MM.1S (cell line): ENCODE results near the gene TRAM2.

Experiments
- DNase-seq: peaks from one replicate; pipeline ENCODE4 v3.0.0-alpha.2; 2015
- H2AFZ ChIP-seq: fragments of 300-600 bp; sonication (generic); 2 replicates; pipeline ENCODE4 v1.6.0; 2016; ENCODE audit warnings: antibody characterized with exemption, low read length
- H3F3A ChIP-seq: fragments of 300-600 bp; sonication (generic); 2 replicates; pipeline ENCODE4 v1.6.1; 2016; ENCODE audit warnings: mild to moderate bottlenecking, antibody characterized with exemption, low read length, moderate library complexity, mixed read lengths; ENCODE audit not compliant: insufficient read depth
- H3K27ac ChIP-seq: fragments of 300-600 bp; sonication (generic); 2 replicates; pipeline ENCODE4 v1.5.1; 2016; ENCODE audit warnings: mild to moderate bottlenecking, low read length
- H3K27me3 ChIP-seq: fragments of 300-600 bp; sonication (generic); replicated peaks from 2 replicates; pipeline ENCODE4 v1.6.0; 2016; ENCODE audit warnings: low read length; ENCODE audit not compliant: insufficient read depth
- H3K36me3 ChIP-seq: fragments of 300-600 bp; sonication (generic); replicated peaks from 2 replicates; pipeline ENCODE4 v1.6.1; 2016; ENCODE audit warnings: mild to moderate bottlenecking, low read length, mixed read lengths; ENCODE audit not compliant: insufficient read depth
- H3K4me1 ChIP-seq: fragments of 300-600 bp; sonication (generic); 2 replicates; pipeline ENCODE4 v1.6.1; 2016; ENCODE audit warnings: low read length, mixed read lengths
- H3K4me2 ChIP-seq: fragments of 300-600 bp; sonication (generic); 2 replicates; pipeline ENCODE4 v1.6.0; 2016; ENCODE audit warnings: low read depth, low read length
- H3K4me3 ChIP-seq: fragments of 300-600 bp; sonication (generic); 2 replicates; pipeline ENCODE4 v1.5.1; 2016; ENCODE audit warnings: low read length, mixed read lengths
- H3K79me2 ChIP-seq: fragments of 300-600 bp; sonication (generic); 2 replicates; pipeline ENCODE4 v1.6.1; 2016; ENCODE audit warnings: mixed run types, low read length, mixed read lengths
- H3K9ac ChIP-seq: fragments of 300-600 bp; sonication (generic); 2 replicates; pipeline ENCODE4 v1.6.1; 2016; ENCODE audit warnings: low read length, mixed read lengths
- H3K9me2 ChIP-seq: fragments of 300-600 bp; sonication (generic); replicated peaks from 2 replicates; pipeline ENCODE4 v1.6.1; 2016; ENCODE audit warnings: mild to moderate bottlenecking, low read length, mixed read lengths; ENCODE audit not compliant: insufficient read depth
- H3K9me3 ChIP-seq: fragments of 300-600 bp; sonication (generic); replicated peaks from 2 replicates; pipeline ENCODE4 v1.6.1; 2016; ENCODE audit warnings: mild to moderate bottlenecking, low read length, mixed read lengths; ENCODE audit not compliant: insufficient read depth
- H4K20me1 ChIP-seq: fragments of 300-600 bp; sonication (generic); 2 replicates; pipeline ENCODE4 v1.6.1; 2016; ENCODE audit warnings: mild to moderate bottlenecking, low read length, moderate library complexity, mixed read lengths; ENCODE audit not compliant: insufficient read depth
- EZH2 ChIP-seq: fragments of 300-600 bp; sonication (generic); optimal IDR thresholded peaks from 2 replicates; pipeline ENCODE3; 2017; ENCODE audit warnings: low read depth, mild to moderate bottlenecking, antibody characterized with exemption, low read length, mixed read lengths
- EZH2phosphoT487 ChIP-seq: fragments of 300-600 bp; sonication (generic); IDR thresholded peaks from 2 replicates; pipeline ENCODE4 v1.6.1; 2018; ENCODE audit warnings: antibody characterized with exemption, low read length
- TF ChIP-seq, protein P1 (sequence below): fragments of 300-600 bp; sonication (generic); IDR thresholded peaks from 2 replicates; pipeline ENCODE4 v1.5.1; 2016; ENCODE audit warnings: antibody characterized with exemption, low read length, mixed read lengths

Gene TRAM2

DNA sequence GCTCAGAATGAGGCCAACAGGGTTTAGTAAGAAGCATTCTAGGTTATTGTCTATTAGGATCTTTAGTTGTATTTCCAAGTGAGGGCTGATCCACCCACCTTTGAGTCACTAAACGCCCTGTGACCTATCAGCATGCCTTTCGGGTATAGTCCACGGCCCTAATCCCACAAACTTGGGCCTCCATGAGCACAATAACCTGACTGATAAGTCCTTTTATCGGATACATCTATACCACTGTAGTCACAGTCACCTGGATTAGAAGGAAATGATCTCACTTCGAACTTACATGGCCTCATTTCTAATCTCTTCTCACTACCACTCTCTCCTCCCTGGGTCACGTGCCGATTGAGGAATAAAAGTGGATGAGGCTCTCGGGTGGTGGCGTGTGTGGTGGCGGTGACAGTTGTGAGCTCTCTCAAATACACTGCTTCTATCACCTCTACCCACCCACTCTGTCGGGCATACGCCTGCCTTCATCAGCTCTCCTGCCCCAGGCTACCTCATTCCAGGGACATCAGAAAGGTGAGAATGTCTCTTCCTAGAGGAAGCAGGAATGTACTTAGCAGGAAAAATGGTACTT is 65.2 kb downstream of the TRAM2 start:
- H3K36me3 ChIP-seq, result peaks cover 58% of the 10 kb centered on the region
- 0 out of 2 replicates have a peak, but pooled peaks cover 2% of the 10 kb centered on the region for H3K4me1 ChIP-seq
- H3K4me2 ChIP-seq, result no peak overlapping the region
- peaks cover 11% of the 10 kb centered on the region; the same call in 1 of the 2 replicates for H3F3A ChIP-seq
- H3K9me2 ChIP-seq, result no peaks in the 10 kb centered on the region
- no peak overlapping the region for H3K4me3 ChIP-seq
- peaks cover 93% of the 10 kb centered on the region for H3K79me2 ChIP-seq
- H4K20me1 ChIP-seq, result no peaks in the 10 kb centered on the region
- TF ChIP-seq EZH2 (no peak), EZH2phosphoT487 (no peak)
- TF ChIP-seq, protein P1, sequence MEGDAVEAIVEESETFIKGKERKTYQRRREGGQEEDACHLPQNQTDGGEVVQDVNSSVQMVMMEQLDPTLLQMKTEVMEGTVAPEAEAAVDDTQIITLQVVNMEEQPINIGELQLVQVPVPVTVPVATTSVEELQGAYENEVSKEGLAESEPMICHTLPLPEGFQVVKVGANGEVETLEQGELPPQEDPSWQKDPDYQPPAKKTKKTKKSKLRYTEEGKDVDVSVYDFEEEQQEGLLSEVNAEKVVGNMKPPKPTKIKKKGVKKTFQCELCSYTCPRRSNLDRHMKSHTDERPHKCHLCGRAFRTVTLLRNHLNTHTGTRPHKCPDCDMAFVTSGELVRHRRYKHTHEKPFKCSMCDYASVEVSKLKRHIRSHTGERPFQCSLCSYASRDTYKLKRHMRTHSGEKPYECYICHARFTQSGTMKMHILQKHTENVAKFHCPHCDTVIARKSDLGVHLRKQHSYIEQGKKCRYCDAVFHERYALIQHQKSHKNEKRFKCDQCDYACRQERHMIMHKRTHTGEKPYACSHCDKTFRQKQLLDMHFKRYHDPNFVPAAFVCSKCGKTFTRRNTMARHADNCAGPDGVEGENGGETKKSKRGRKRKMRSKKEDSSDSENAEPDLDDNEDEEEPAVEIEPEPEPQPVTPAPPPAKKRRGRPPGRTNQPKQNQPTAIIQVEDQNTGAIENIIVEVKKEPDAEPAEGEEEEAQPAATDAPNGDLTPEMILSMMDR, result no peak
- no peak overlapping the region for H3K9ac ChIP-seq
- DNase-seq, result no peak
- no peaks in the 10 kb centered on the region for H3K27me3 ChIP-seq
- no peak overlapping the region for H3K27ac ChIP-seq
- no peaks in the 10 kb centered on the region for H3K9me3 ChIP-seq
- no peak overlapping the region for H2AFZ ChIP-seq

DNA sequence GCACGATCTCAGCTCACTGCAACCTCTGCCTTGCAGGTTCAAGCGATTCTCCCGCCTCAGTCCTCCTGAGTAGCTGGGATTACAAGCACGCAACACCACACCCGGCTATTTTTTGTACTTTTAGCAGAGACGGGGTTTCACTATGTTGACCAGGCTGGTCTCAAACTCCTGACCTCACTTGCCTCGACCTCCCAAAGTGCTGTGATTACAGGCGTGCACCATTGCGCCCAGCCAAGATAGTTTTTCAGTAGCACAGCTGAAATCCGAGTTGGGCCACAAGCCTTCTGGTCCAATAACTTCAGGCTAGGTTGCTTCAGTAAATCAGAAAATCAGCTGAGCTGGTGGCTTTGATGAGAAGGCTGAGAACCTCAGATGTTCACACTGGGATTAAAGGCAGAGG is 65.7 kb downstream of the TRAM2 start:
- Histone ChIP-seq H3F3A (peaks cover 11% of the 10 kb centered on the region; the same call in 1 of the 2 replicates), H2AFZ (no peak overlapping the region), H3K36me3 (peaks cover 58% of the 10 kb centered on the region), H3K9me2 (no peaks in the 10 kb centered on the region), H4K20me1 (no peaks in the 10 kb centered on the region), H3K9ac (no peak overlapping the region), H3K27ac (no peak overlapping the region), H3K27me3 (no peaks in the 10 kb centered on the region), H3K4me3 (no peak overlapping the region), H3K79me2 (peaks cover 93% of the 10 kb centered on the region), H3K9me3 (no peaks in the 10 kb centered on the region), H3K4me1 (no peaks in the 10 kb centered on the region), H3K4me2 (no peak overlapping the region)
- TF ChIP-seq, protein P1, result no peak
- no peak for TF ChIP-seq EZH2
- TF ChIP-seq EZH2phosphoT487, result no peak
- no peak for DNase-seq

DNA sequence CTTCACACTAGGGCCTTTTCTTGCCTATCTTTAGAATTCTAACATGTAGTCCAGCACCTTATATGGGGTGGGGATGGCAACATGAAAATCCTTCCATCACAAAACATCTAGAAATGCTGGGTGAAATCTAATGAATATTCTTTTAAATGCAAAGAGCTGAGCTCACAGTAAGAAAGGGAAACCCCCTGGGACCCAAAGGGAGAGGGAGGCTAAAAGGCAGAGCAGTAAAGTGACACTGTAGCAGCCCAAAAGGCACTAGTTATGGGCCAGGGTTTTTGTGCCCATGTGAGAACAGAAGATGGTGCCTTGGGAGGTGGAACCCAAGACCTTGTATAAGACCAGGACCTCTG is 66.7 kb downstream of the TRAM2 start:
- H3K36me3 ChIP-seq, result peaks cover 61% of the 10 kb centered on the region
- TF ChIP-seq EZH2, result no peak
- TF ChIP-seq EZH2phosphoT487, result no peak
- H3K9me2 ChIP-seq, result no peaks in the 10 kb centered on the region
- H3K27me3 ChIP-seq, result no peaks in the 10 kb centered on the region
- no peak overlapping the region for H3K4me3 ChIP-seq
- H3K9ac ChIP-seq, result no peak overlapping the region
- no peaks in the 10 kb centered on the region for H4K20me1 ChIP-seq
- peaks cover 93% of the 10 kb centered on the region for H3K79me2 ChIP-seq
- H3K27ac ChIP-seq, result no peak overlapping the region
- no peak overlapping the region for H2AFZ ChIP-seq
- DNase-seq, result no peak
- H3K4me1 ChIP-seq, result no peaks in the 10 kb centered on the region
- no peaks in the 10 kb centered on the region for H3K9me3 ChIP-seq
- H3F3A ChIP-seq, result peaks cover 17% of the 10 kb centered on the region; the same call in 1 of the 2 replicates
- H3K4me2 ChIP-seq, result no peak overlapping the region
